NCI-H1105 (cell line): ENCODE data around the gene SLC23A1.
"Not testable (repeated sequence)": the region's sequence is repeated elsewhere in the genome, so short reads cannot be mapped to it uniquely, and the experiment has no call there.

Experiments used
- DNase-seq: peaks from one replicate; lab custom pipeline; 2025; lab: John Stamatoyannopoulos, UW

Gene SLC23A1

GRCh38 chr5:139389701-139390638 is 6.9 kb upstream of the SLC23A1 start, which contains the start of gene MZB1:
Gene MZB1, minus strand, starts transcription at chr5:139389913. Its CDS starts 57 bp downstream, at chr5:139389856.
- no peak for DNase-seq

- DNase-seq: no peak
These were observed 5.2 kb upstream of the SLC23A1 start for GRCh38 chr5:139388198-139388821.

- DNase-seq: no peak
These were observed 4.6 kb upstream of the SLC23A1 start for GRCh38 chr5:139387611-139388197.

- not testable (repeated sequence) for DNase-seq
These were observed 3.9 kb upstream of the SLC23A1 start for GRCh38 chr5:139386956-139387355.

GRCh38 chr5:139386050-139386438 is 2.9 kb upstream of the SLC23A1 start:
- no peak for DNase-seq

GRCh38 chr5:139385061-139386049 is 2.3 kb upstream of the SLC23A1 start:
- no peak for DNase-seq

- no peak for DNase-seq
These were observed 1.5 kb upstream of the SLC23A1 start for GRCh38 chr5:139384591-139385051.

GRCh38 chr5:139383993-139384590 is 995 bp upstream of the SLC23A1 start:
- DNase-seq: no peak

- no peak for DNase-seq
These were observed 290 bp downstream of the SLC23A1 start for GRCh38 chr5:139382807-139383206.

GRCh38 chr5:139381837-139382761 is 998 bp downstream of the SLC23A1 start:
- no peak for DNase-seq

- DNase-seq: no peak
These were observed 3.3 kb downstream of the SLC23A1 start for GRCh38 chr5:139379626-139380449.

GRCh38 chr5:139378941-139379361 is 4.1 kb downstream of the SLC23A1 start:
- no peak for DNase-seq

GRCh38 chr5:139378101-139378825 is 4.8 kb downstream of the SLC23A1 start:
- no peak for DNase-seq

- DNase-seq: no peak
These were observed 5.9 kb downstream of the SLC23A1 start for GRCh38 chr5:139377226-139377625.

GRCh38 chr5:139376364-139376763 is 6.7 kb downstream of the SLC23A1 start:
- DNase-seq: no peak

GRCh38 chr5:139374909-139375308 is 8.2 kb downstream of the SLC23A1 start:
- no peak for DNase-seq

- no peak for DNase-seq
These were observed 11.3 kb downstream of the SLC23A1 start for GRCh38 chr5:139371482-139372435.
